ENCODE results near the gene UBAP1L. TPM values are rescaled to one million over a fixed set of nuclear protein-coding genes. Genes with fewer than 3 reads are reported as not detected.
"Not testable (repeated sequence)": the region's sequence is repeated elsewhere in the genome, so short reads cannot be mapped to it uniquely, and the experiment has no call there.

Gene UBAP1L
- total RNA-seq, 1 donor from 2014 or later, result 4.6 TPM

GRCh38 chr15:65074946-65075345, 40.1 kb downstream of the UBAP1L start:
- H3K27ac Mint-ChIP-seq (ENCODE audit: unreplicated experiment); H3K9me3 Mint-ChIP-seq (ENCODE audit: unreplicated experiment); DNase-seq; H3K4me3 Mint-ChIP-seq (ENCODE audit: unreplicated experiment); H3K36me3 Mint-ChIP-seq (ENCODE audit: unreplicated experiment); H3K4me1 Mint-ChIP-seq (ENCODE audit: low read depth, unreplicated experiment); H3K27me3 Mint-ChIP-seq (ENCODE audit: unreplicated experiment): not testable (repeated sequence)

- H3K36me3 Mint-ChIP-seq (ENCODE audit: unreplicated experiment), result no peaks in the 10 kb centered on the region
Observed at GRCh38 chr15:65072617-65073016, 42.4 kb downstream of the UBAP1L start.

DNA sequence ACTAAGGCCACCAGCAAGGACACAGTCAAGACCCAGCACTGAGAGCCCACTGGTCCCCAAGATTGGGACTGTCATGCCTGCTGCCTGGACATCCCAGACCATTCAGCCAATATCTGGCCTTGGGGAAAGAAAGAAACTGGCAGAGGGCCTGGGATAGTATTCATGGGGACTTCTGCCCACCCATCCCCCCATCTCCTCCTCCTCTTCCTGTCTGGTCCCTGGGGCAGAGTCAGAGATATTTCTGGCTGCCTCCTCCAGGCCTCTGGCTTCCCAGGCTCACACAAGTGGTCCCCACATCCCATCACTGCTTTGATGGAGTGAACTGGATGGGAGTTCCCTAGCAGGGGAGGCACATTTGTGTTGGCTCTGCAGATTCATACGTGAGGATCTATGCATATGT, 43.0 kb downstream of the UBAP1L start:
- Mint-ChIP-seq H3K27ac (ENCODE audit: unreplicated experiment) (no peak overlapping the region), H3K4me3 (ENCODE audit: unreplicated experiment) (no peak overlapping the region), H3K4me1 (ENCODE audit: low read depth, unreplicated experiment) (peaks cover 5% of the 10 kb centered on the region), H3K27me3 (ENCODE audit: unreplicated experiment) (peaks cover 10% of the 10 kb centered on the region), H3K9me3 (ENCODE audit: unreplicated experiment) (peaks cover 2% of the 10 kb centered on the region), H3K36me3 (ENCODE audit: unreplicated experiment) (no peaks in the 10 kb centered on the region)
- no peak for DNase-seq
- no peak for TF ChIP-seq CTCF (IDR thresholded peaks at IDR 0.05; ENCODE audit: partially characterized antibody, unreplicated experiment)

More at GRCh38 chr15:65072617-65073016, 42.4 kb downstream of the UBAP1L start:
- no peak overlapping the region for H3K4me3 Mint-ChIP-seq (ENCODE audit: unreplicated experiment)
- no peak for TF ChIP-seq CTCF (IDR thresholded peaks at IDR 0.05; ENCODE audit: partially characterized antibody, unreplicated experiment)
- H3K27ac Mint-ChIP-seq (ENCODE audit: unreplicated experiment), result no peak overlapping the region
- peaks cover 7% of the 10 kb centered on the region for H3K27me3 Mint-ChIP-seq (ENCODE audit: unreplicated experiment)
- peaks cover 5% of the 10 kb centered on the region for H3K4me1 Mint-ChIP-seq (ENCODE audit: low read depth, unreplicated experiment)
- peaks cover 2% of the 10 kb centered on the region for H3K9me3 Mint-ChIP-seq (ENCODE audit: unreplicated experiment)
- DNase-seq, result no peak

DNA sequence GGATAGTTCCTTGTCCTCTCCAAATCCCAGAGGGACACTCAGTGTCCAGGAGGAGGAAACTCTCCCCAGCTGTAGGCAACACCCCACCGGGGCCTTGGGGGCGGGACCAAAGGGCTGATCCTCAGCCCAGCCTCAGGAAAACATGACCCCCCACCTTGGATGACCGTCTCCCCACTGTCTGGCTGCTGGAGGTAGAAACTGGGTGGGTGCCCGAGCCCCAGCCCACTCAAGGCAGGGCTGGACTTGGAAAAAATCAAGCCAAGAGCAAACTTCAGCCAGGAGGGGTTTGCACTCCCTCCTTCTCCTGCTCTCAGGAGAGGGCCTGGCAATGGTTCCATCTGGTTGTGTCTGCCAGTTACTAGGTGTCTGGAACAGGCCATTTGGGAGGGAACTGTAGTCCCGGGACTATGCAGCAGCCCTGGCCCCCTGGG, 43.6 kb downstream of the UBAP1L start:
- H3K4me1 Mint-ChIP-seq (ENCODE audit: low read depth, unreplicated experiment), result peaks cover 3% of the 10 kb centered on the region
- H3K27ac Mint-ChIP-seq (ENCODE audit: unreplicated experiment), result no peak overlapping the region
- H3K9me3 Mint-ChIP-seq (ENCODE audit: unreplicated experiment), result peaks cover 2% of the 10 kb centered on the region
- no peaks in the 10 kb centered on the region for H3K36me3 Mint-ChIP-seq (ENCODE audit: unreplicated experiment)
- H3K4me3 Mint-ChIP-seq (ENCODE audit: unreplicated experiment), result no peak overlapping the region
- TF ChIP-seq CTCF (IDR thresholded peaks at IDR 0.05; ENCODE audit: partially characterized antibody, unreplicated experiment), result no peak
- DNase-seq, result no peak
- peaks cover 10% of the 10 kb centered on the region for H3K27me3 Mint-ChIP-seq (ENCODE audit: unreplicated experiment)

DNA sequence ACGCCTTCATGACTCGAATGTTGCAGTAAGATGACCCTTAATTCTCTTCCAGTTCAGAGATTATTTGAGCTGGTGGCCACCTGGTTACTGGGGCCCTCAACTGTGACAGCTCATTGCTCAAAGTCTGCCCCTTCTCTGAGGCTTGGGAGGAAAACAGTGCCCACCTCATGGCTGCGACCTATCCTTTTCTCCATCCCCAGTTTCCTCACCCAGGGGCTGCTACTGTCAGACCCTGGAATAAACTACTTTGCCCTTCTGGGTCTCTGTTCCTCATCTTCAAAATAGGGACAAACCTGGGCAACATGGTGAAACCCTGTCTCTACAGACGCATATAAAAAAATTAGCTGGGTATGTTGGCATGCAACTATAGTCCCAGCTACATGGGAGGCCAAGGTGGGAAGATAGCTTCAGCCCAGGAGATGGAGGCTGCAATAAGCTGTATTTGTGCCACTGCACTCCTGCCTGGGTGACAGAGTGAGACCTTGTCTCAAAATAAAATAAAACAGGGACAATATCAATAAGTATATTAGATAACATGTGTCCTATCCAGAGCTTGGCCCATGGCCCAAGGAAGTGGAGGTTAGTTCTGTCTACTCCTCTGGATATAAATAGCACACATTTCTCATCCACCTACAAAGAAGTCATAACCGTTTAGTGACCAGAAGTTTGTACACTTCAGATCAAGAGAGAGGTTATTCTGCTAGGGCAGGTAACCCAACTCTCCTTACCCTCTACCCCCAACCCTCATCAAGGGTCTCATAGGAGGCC, 45.0 kb downstream of the UBAP1L start:
- no peaks in the 10 kb centered on the region for H3K36me3 Mint-ChIP-seq (ENCODE audit: unreplicated experiment)
- H3K27ac Mint-ChIP-seq (ENCODE audit: unreplicated experiment), result no peak overlapping the region
- peaks cover 2% of the 10 kb centered on the region for H3K4me1 Mint-ChIP-seq (ENCODE audit: low read depth, unreplicated experiment)
- H3K27me3 Mint-ChIP-seq (ENCODE audit: unreplicated experiment), result peaks cover 10% of the 10 kb centered on the region
- no peak for DNase-seq
- peaks cover 2% of the 10 kb centered on the region for H3K9me3 Mint-ChIP-seq (ENCODE audit: unreplicated experiment)
- TF ChIP-seq CTCF (IDR thresholded peaks at IDR 0.05; ENCODE audit: partially characterized antibody, unreplicated experiment), result no peak
- no peak overlapping the region for H3K4me3 Mint-ChIP-seq (ENCODE audit: unreplicated experiment)
